BJ (cell line): ENCODE measurements around the gene EPHA6. TPM values are rescaled to one million over a fixed set of nuclear protein-coding genes. Genes with fewer than 3 reads are reported as not detected.

Source experiments
- CTCF ChIA-PET: fragments of 350-600 bp; formaldehyde crosslinking; extraction: SDS; loops from one replicate; lab custom pipeline; 2021; ENCODE audit warnings: antibody characterized with exemption, inconsistent platforms; lab: Yijun Ruan, JAX
- POLR2A ChIA-PET: fragments of 300-600 bp; sonication (Branson Sonifier 250); formaldehyde crosslinking; extraction: SDS; loops from one replicate; lab custom pipeline; 2021; ENCODE audit warnings: antibody characterized with exemption; lab: Charles Lee
- DNase-seq: peaks from one replicate; pipeline ENCODE4 v3.0.0-alpha.2; 2011; ENCODE audit warnings: low read depth
- H3K27me3 ChIP-seq: 2 replicates; pipeline ENCODE4 v1.6.0; 2011; ENCODE audit warnings: low read length; ENCODE audit not compliant: control insufficient read depth, insufficient read depth
- H3K36me3 ChIP-seq: 2 replicates; pipeline ENCODE4 v1.5.1; 2011; ENCODE audit warnings: low read length; ENCODE audit not compliant: control insufficient read depth, insufficient read depth
- H3K4me3 ChIP-seq: 2 replicates; pipeline ENCODE4 v1.5.1; 2011; ENCODE audit warnings: low read depth, mild to moderate bottlenecking, control low read depth, low read length
- CTCF ChIP-seq: IDR thresholded peaks from 2 replicates; pipeline ENCODE4 v1.5.1; 2011; ENCODE audit warnings: low read depth, mild to moderate bottlenecking, control low read depth, inconsistent platforms, low read length, moderate library complexity; ENCODE audit not compliant: insufficient read depth
- polyA plus RNA-seq: library from polyadenylated mRNA; depleted of rRNA; stranded (reverse); fragments of >200 nt; gene quantifications from 2 replicates; pipeline ENCODE4 v1.2.3, GENCODE V29; 2011

The EPHA6 gene
- polyA plus RNA-seq, 1 experiment: not detected

- Histone ChIP-seq H3K36me3 (no peaks in the 10 kb centered on the region), H3K4me3 (no peak overlapping the region), H3K27me3 (no peaks in the 10 kb centered on the region)
- no peak for DNase-seq
- ChIA-PET CTCF (no interaction called here), POLR2A (no interaction called here)
- no peak for TF ChIP-seq CTCF
These were observed 878.4 kb downstream of the EPHA6 start for GRCh38 chr3:97692831-97693230.

- Histone ChIP-seq H3K36me3 (no peaks in the 10 kb centered on the region), H3K4me3 (no peak overlapping the region), H3K27me3 (no peaks in the 10 kb centered on the region)
- no peak for DNase-seq
- ChIA-PET POLR2A (no interaction called here), CTCF (no interaction called here)
- no peak for TF ChIP-seq CTCF
These were observed 880.5 kb downstream of the EPHA6 start for GRCh38 chr3:97694876-97695275.

DNA sequence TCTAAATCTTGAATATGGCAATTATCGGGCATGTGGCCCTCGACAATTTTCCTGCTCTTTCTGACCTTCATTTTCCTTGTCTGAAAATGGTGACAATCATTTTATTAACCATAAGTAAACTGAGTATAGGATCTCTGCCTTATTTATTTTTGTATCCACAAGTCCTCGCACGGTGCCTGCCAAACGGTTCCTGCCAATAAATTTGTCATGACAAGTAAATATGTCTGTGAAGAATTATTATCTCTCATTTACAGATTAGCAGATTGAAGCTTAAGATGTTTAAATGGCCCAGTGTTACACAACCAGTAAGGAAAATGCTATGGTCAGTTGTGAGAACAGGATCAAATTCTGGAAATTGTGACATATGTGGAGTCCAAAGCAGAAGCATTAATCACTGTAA, 884.3 kb downstream of the EPHA6 start:
- ChIA-PET CTCF (no interaction called here), POLR2A (no interaction called here)

GRCh38 chr3:97699889-97700288, 885.5 kb downstream of the EPHA6 start:
- Histone ChIP-seq H3K4me3 (no peak overlapping the region), H3K27me3 (no peaks in the 10 kb centered on the region), H3K36me3 (no peaks in the 10 kb centered on the region)
- DNase-seq: no peak
- CTCF ChIA-PET: no interaction called here
- no peak for TF ChIP-seq CTCF
- POLR2A ChIA-PET: no interaction called here

More for the DNA sequence above, 884.3 kb downstream of the EPHA6 start:
- H3K36me3 ChIP-seq: no peaks in the 10 kb centered on the region
- no peaks in the 10 kb centered on the region for H3K27me3 ChIP-seq
- no peak overlapping the region for H3K4me3 ChIP-seq
- no peak for DNase-seq
- TF ChIP-seq CTCF: no peak

- POLR2A ChIA-PET: no interaction called here
- Histone ChIP-seq H3K4me3 (no peak overlapping the region), H3K27me3 (no peaks in the 10 kb centered on the region), H3K36me3 (no peaks in the 10 kb centered on the region)
- no peak for DNase-seq
- TF ChIP-seq CTCF: no peak
- CTCF ChIA-PET: no interaction called here
These were observed 891.4 kb downstream of the EPHA6 start for GRCh38 chr3:97705764-97706163.
